ENCODE measurements around the gene PFN1. TPM values are rescaled to one million over a fixed set of nuclear protein-coding genes. Genes with fewer than 3 reads are reported as not detected.
A peak's percentile ranks its signal among the peaks of the same experiment; 100 is the strongest.

The PFN1 gene
- total RNA-seq, 1 experiment from 2014 or later, result 1,026 TPM

GRCh38 chr17:4950075-4950745 is 1.9 kb upstream of the PFN1 start:
- no peak for TF ChIP-seq CTCF (conservative IDR thresholded peaks at IDR 0.05; ENCODE audit: low read depth, low read length)
- no peak for TF ChIP-seq EZH2 (IDR thresholded peaks at IDR 0.05; ENCODE audit: borderline replicate concordance, low read depth, low read length, poor library complexity, severe bottlenecking)
- Histone ChIP-seq H3K27me3 (replicated peaks; ENCODE audit: insufficient read depth, low read depth, low read length, poor library complexity) (no peaks in the 10 kb centered on the region), H3K4me3 (ENCODE audit: low read depth, low read length, poor library complexity, severe bottlenecking) (peak overlapping the region; percentile 100), H3K36me3 (ENCODE audit: insufficient read depth, low read length, poor library complexity, severe bottlenecking) (peaks cover 18% of the 10 kb centered on the region), H3K9me3 (ENCODE audit: low read depth, low read length, poor library complexity, severe bottlenecking) (no peaks in the 10 kb centered on the region), H3K4me1 (ENCODE audit: insufficient read depth, low read length, poor library complexity, severe bottlenecking) (peaks cover 25% of the 10 kb centered on the region), H3K27ac (ENCODE audit: low read depth, low read length, poor library complexity, severe bottlenecking) (peak overlapping the region; percentile 99)
- ChIA-PET POLR2A (ENCODE audit: low non-redundant PET) (no interaction called here), CTCF (no interaction called here)
- DNase-seq (ENCODE audit: low spot score), result no peak
- intact Hi-C loops (cut with micrococcal nuclease; ENCODE audit: unreplicated experiment), result no loop called here
- BruUV-seq (replicated peaks), result no TSS peak

GRCh38 chr17:4949321-4950074 is 1.2 kb upstream of the PFN1 start:
- H3K4me3 ChIP-seq (ENCODE audit: low read depth, low read length, poor library complexity, severe bottlenecking), result peak overlapping the region; percentile 100
- CTCF ChIA-PET, result no interaction called here
- H3K4me1 ChIP-seq (ENCODE audit: insufficient read depth, low read length, poor library complexity, severe bottlenecking), result peaks cover 33% of the 10 kb centered on the region
- peak overlapping the region; percentile 99 for H3K27ac ChIP-seq (ENCODE audit: low read depth, low read length, poor library complexity, severe bottlenecking)
- TF ChIP-seq EZH2 (IDR thresholded peaks at IDR 0.05; ENCODE audit: borderline replicate concordance, low read depth, low read length, poor library complexity, severe bottlenecking) (no peak), CTCF (conservative IDR thresholded peaks at IDR 0.05; ENCODE audit: low read depth, low read length) (no peak)
- peak; percentile 67 for DNase-seq (ENCODE audit: low spot score)
- H3K9me3 ChIP-seq (ENCODE audit: low read depth, low read length, poor library complexity, severe bottlenecking), result no peaks in the 10 kb centered on the region
- H3K27me3 ChIP-seq (replicated peaks; ENCODE audit: insufficient read depth, low read depth, low read length, poor library complexity), result no peaks in the 10 kb centered on the region
- POLR2A ChIA-PET (ENCODE audit: low non-redundant PET), result no interaction called here
- H3K36me3 ChIP-seq (ENCODE audit: insufficient read depth, low read length, poor library complexity, severe bottlenecking), result peaks cover 26% of the 10 kb centered on the region
- intact Hi-C loops (cut with micrococcal nuclease; ENCODE audit: unreplicated experiment), result loop anchor here (2.0 kb wide), 1 partner anchor 17 kb away; the partner anchor contains the start of gene SPAG7
- no TSS peak for BruUV-seq (replicated peaks)

GRCh38 chr17:4948931-4949320 is 596 bp upstream of the PFN1 start:
- peak overlapping the region; percentile 99 for H3K27ac ChIP-seq (ENCODE audit: low read depth, low read length, poor library complexity, severe bottlenecking)
- peaks cover 36% of the 10 kb centered on the region for H3K4me1 ChIP-seq (ENCODE audit: insufficient read depth, low read length, poor library complexity, severe bottlenecking)
- no TSS peak for BruUV-seq (replicated peaks)
- CTCF ChIA-PET, result interaction anchor here (0.5 to 1.0 kb wide), 2 partner anchors 9 to 528 kb away, joined by 4 to 6 read pairs; partner anchors contain the start of gene RNF167
- intact Hi-C loops (cut with micrococcal nuclease; ENCODE audit: unreplicated experiment), result loop anchor here (2.0 kb wide), 1 partner anchor 18 kb away; the partner anchor contains the start of gene SPAG7
- peak overlapping the region; percentile 100 for H3K4me3 ChIP-seq (ENCODE audit: low read depth, low read length, poor library complexity, severe bottlenecking)
- H3K27me3 ChIP-seq (replicated peaks; ENCODE audit: insufficient read depth, low read depth, low read length, poor library complexity), result no peaks in the 10 kb centered on the region
- peaks cover 30% of the 10 kb centered on the region for H3K36me3 ChIP-seq (ENCODE audit: insufficient read depth, low read length, poor library complexity, severe bottlenecking)
- H3K9me3 ChIP-seq (ENCODE audit: low read depth, low read length, poor library complexity, severe bottlenecking), result no peaks in the 10 kb centered on the region
- TF ChIP-seq CTCF (conservative IDR thresholded peaks at IDR 0.05; ENCODE audit: low read depth, low read length) (no peak), EZH2 (IDR thresholded peaks at IDR 0.05; ENCODE audit: borderline replicate concordance, low read depth, low read length, poor library complexity, severe bottlenecking) (no peak)
- DNase-seq (ENCODE audit: low spot score), result peak; percentile 93
- POLR2A ChIA-PET (ENCODE audit: low non-redundant PET), result interaction anchor here (0.6 kb wide), 1 partner anchor 110 kb away, joined by 3 read pairs; no protein-coding TSS in a partner anchor

Measured in A673 (cell line).